ENCODE measurements around the gene GANC.

The GANC gene

GRCh38 chr15:42404461-42405235 lies 131.6 kb downstream of the GANC start:
- POLR2A ChIA-PET, result no interaction called here
- WGBS (ENCODE audit: insufficient coverage), result 93% methylated on average over 12 of the region's 12 CpGs
- Histone ChIP-seq H3K4me3 (ENCODE audit: control insufficient read depth in 1 of 7, extremely low read depth in 1 of 7, insufficient read depth in 4 of 7, low read depth in 2 of 7, low read length in 6 of 7) (no peak overlapping the region), H3K36me3 (ENCODE audit: control insufficient read depth in 4 of 4, insufficient read depth in 4 of 4, low read length in 3 of 4) (peaks cover 0 to 4% (median 0%) of the 10 kb centered on the region in 4 experiments), H3K9me3 (ENCODE audit: control extremely low read depth in 1 of 5, control insufficient read depth in 4 of 5, insufficient read depth in 2 of 5, low read depth in 1 of 5, low read length in 4 of 5) (no peaks in the 10 kb centered on the region), H3K27ac (ENCODE audit: insufficient read depth in 1 of 2, low read depth in 1 of 2, low read length in 2 of 2, poor library complexity in 1 of 2, severe bottlenecking in 2 of 2) (no peak overlapping the region), H3K4me1 (ENCODE audit: control extremely low read depth in 1 of 4, control insufficient read depth in 4 of 4, insufficient read depth in 4 of 4, low read length in 3 of 4) (peaks cover 0 to 25% (median 12%) of the 10 kb centered on the region in 4 experiments), H3K27me3 (replicated peaks in 2 of 5; ENCODE audit: control insufficient read depth in 4 of 5, insufficient read depth in 5 of 5, low read length in 4 of 5) (no peaks in the 10 kb centered on the region)
- DNase-seq, result no peak
- CTCF ChIA-PET, result no interaction called here

GRCh38 chr15:42405863-42406482 lies 133.0 kb downstream of the GANC start:
- ChIA-PET POLR2A (no interaction called here), CTCF (no interaction called here)
- H3K4me1 ChIP-seq (ENCODE audit: control extremely low read depth in 1 of 4, control insufficient read depth in 4 of 4, insufficient read depth in 4 of 4, low read length in 3 of 4), result peaks cover 0 to 23% (median 11%) of the 10 kb centered on the region in 4 experiments
- peak overlapping the region in 1 of 7 experiments; percentile 9 for H3K4me3 ChIP-seq (ENCODE audit: control insufficient read depth in 1 of 7, extremely low read depth in 1 of 7, insufficient read depth in 4 of 7, low read depth in 2 of 7, low read length in 6 of 7)
- H3K27ac ChIP-seq (ENCODE audit: insufficient read depth in 1 of 2, low read depth in 1 of 2, low read length in 2 of 2, poor library complexity in 1 of 2, severe bottlenecking in 2 of 2), result no peak overlapping the region
- no peaks in the 10 kb centered on the region for H3K27me3 ChIP-seq (replicated peaks in 2 of 5; ENCODE audit: control insufficient read depth in 4 of 5, insufficient read depth in 5 of 5, low read length in 4 of 5)
- no CpG with 5 or more reads among the region's 6 CpGs for WGBS (ENCODE audit: insufficient coverage)
- H3K36me3 ChIP-seq (ENCODE audit: control insufficient read depth in 4 of 4, insufficient read depth in 4 of 4, low read length in 3 of 4), result peaks cover 0 to 9% (median 2%) of the 10 kb centered on the region in 4 experiments
- H3K9me3 ChIP-seq (ENCODE audit: control extremely low read depth in 1 of 5, control insufficient read depth in 4 of 5, insufficient read depth in 2 of 5, low read depth in 1 of 5, low read length in 4 of 5), result no peaks in the 10 kb centered on the region
- DNase-seq, result no peak
